A673 (cell line): ENCODE measurements around the gene CLEC3B. TPM values are rescaled to one million over a fixed set of nuclear protein-coding genes. Genes with fewer than 3 reads are reported as not detected.

ENCODE experiments used
- BruUV-seq: library from RNA; stranded (reverse); fragments of 400-500 nt; replicated peaks from 2 replicates; lab custom pipeline; 2021; lab: Mats Ljungman, UMichigan
- CTCF ChIA-PET: fragments of 300-600 bp; sonication (Branson Sonifier 250); formaldehyde crosslinking; loops from one replicate; lab custom pipeline; 2022; ENCODE audit warnings: antibody characterized with exemption; lab: Charles Lee
- POLR2A ChIA-PET: fragments of 300-600 bp; sonication (Branson Sonifier 250); formaldehyde crosslinking; loops from one replicate; lab custom pipeline; 2022; ENCODE audit warnings: antibody characterized with exemption; ENCODE audit not compliant: low non-redundant PET; lab: Charles Lee
- DNase-seq: peaks from one replicate; pipeline ENCODE4 v3.0.0-alpha.2; 2015; ENCODE audit warnings: low spot score
- H3K27ac ChIP-seq: fragments of 200-600 bp; sonication (generic); 2 replicates; pipeline ENCODE4 v1.5.1; 2016; ENCODE audit warnings: mixed run types, low read depth, mild to moderate bottlenecking, mixed read lengths, antibody characterized with exemption, low read length; ENCODE audit not compliant: poor library complexity, severe bottlenecking
- H3K27me3 ChIP-seq: fragments of 200-600 bp; sonication (generic); replicated peaks from 2 replicates; pipeline ENCODE4 v1.6.1; 2017; ENCODE audit warnings: mixed run types, low read depth, mild to moderate bottlenecking, mixed read lengths, antibody characterized with exemption, low read length; ENCODE audit not compliant: insufficient read depth, poor library complexity
- H3K36me3 ChIP-seq: fragments of 200-600 bp; sonication (generic); 2 replicates; pipeline ENCODE4 v1.6.1; 2016; ENCODE audit warnings: mixed run types, mild to moderate bottlenecking, mixed read lengths, antibody characterized with exemption, low read length; ENCODE audit not compliant: insufficient read depth, poor library complexity, severe bottlenecking
- H3K4me1 ChIP-seq: fragments of 200-600 bp; sonication (generic); 2 replicates; pipeline ENCODE4 v1.6.1; 2017; ENCODE audit warnings: mixed run types, mild to moderate bottlenecking, mixed read lengths, antibody characterized with exemption, low read length; ENCODE audit not compliant: insufficient read depth, poor library complexity, severe bottlenecking
- H3K4me3 ChIP-seq: fragments of 200-600 bp; sonication (generic); 2 replicates; pipeline ENCODE4 v1.5.1; 2016; ENCODE audit warnings: low read depth, mixed run types, mild to moderate bottlenecking, mixed read lengths, low read length; ENCODE audit not compliant: poor library complexity, severe bottlenecking
- H3K9me3 ChIP-seq: fragments of 200-600 bp; sonication (generic); 2 replicates; pipeline ENCODE4 v1.6.1; 2016; ENCODE audit warnings: mixed run types, low read depth, mild to moderate bottlenecking, mixed read lengths, antibody characterized with exemption, low read length; ENCODE audit not compliant: poor library complexity, severe bottlenecking
- EZH2 ChIP-seq: fragments of 200-600 bp; sonication (generic); IDR thresholded peaks from 2 replicates; pipeline ENCODE4 v1.6.1; 2017; ENCODE audit warnings: borderline replicate concordance, low read depth, mild to moderate bottlenecking, mixed read lengths, antibody characterized with exemption, low read length; ENCODE audit not compliant: poor library complexity, severe bottlenecking
- intact Hi-C: fragments of 100-400 bp; cut with micrococcal nuclease; formaldehyde crosslinking; loops from one replicate; pipeline ENCODE4 v1.10.0; 2022; ENCODE audit not compliant: unreplicated experiment
- total RNA-seq: library from RNA; stranded (reverse); gene quantifications from 2 replicates; pipeline ENCODE4 v1.2.3, GENCODE V29; 2021
- TF ChIP-seq, protein P1 (sequence below): fragments of 300-800, 200-600 bp; sonication (generic); conservative IDR thresholded peaks from 2 replicates; pipeline ENCODE4 v1.5.1; 2017; ENCODE audit warnings: low read depth, mild to moderate bottlenecking, antibody characterized with exemption, low read length, moderate library complexity, mixed read lengths

The CLEC3B gene
- total RNA-seq, 1 experiment from 2014 or later = 1.0 TPM

DNA sequence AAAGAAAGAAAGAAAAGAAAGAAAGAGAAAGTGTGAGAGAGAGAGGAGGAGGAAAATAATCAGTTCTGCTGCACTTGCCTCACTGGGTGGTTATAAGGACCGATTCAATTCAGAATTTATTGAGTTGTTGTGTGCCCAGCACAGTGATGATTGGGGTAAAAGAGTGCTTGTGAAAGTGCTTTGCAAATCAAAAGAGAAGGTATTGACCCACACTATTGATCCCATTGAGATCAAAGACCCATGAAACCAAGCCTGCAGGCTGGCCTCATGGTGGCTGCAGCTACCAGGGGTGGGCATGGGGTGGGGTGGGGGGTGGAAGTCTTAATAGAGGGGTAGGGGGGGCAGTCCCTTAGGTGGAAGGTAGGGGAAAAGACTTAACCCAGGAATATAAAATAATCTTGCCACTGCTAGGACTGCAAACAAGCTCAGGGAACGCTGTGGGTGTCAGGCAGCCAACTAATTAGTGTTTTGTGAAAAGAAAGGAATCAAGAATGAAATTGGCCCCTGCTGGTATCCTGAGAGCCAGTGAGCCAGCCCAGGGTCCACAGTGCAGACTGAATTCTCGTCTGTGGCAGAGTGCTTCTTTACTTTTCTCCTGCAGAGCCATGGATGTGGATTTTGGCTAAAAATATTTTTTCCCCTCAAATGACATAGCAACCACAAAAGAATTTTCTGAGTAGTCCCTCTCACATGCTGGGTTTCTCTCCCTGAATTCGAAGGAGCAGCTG lies 34.2 kb downstream of the CLEC3B start:
- BruUV-seq = no TSS peak
- H3K36me3 ChIP-seq = no peaks in the 10 kb centered on the region
- ChIA-PET CTCF (no interaction called here), POLR2A (no interaction called here)
- peak; percentile 10 for DNase-seq
- peaks cover 8% of the 10 kb centered on the region for H3K4me1 ChIP-seq
- H3K9me3 ChIP-seq = no peaks in the 10 kb centered on the region
- no peak overlapping the region for H3K27ac ChIP-seq
- no peaks in the 10 kb centered on the region for H3K27me3 ChIP-seq
- intact Hi-C loops = no loop called here
- no peak for TF ChIP-seq EZH2
- TF ChIP-seq, protein P1, sequence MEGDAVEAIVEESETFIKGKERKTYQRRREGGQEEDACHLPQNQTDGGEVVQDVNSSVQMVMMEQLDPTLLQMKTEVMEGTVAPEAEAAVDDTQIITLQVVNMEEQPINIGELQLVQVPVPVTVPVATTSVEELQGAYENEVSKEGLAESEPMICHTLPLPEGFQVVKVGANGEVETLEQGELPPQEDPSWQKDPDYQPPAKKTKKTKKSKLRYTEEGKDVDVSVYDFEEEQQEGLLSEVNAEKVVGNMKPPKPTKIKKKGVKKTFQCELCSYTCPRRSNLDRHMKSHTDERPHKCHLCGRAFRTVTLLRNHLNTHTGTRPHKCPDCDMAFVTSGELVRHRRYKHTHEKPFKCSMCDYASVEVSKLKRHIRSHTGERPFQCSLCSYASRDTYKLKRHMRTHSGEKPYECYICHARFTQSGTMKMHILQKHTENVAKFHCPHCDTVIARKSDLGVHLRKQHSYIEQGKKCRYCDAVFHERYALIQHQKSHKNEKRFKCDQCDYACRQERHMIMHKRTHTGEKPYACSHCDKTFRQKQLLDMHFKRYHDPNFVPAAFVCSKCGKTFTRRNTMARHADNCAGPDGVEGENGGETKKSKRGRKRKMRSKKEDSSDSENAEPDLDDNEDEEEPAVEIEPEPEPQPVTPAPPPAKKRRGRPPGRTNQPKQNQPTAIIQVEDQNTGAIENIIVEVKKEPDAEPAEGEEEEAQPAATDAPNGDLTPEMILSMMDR = no peak
- no peak overlapping the region for H3K4me3 ChIP-seq

DNA sequence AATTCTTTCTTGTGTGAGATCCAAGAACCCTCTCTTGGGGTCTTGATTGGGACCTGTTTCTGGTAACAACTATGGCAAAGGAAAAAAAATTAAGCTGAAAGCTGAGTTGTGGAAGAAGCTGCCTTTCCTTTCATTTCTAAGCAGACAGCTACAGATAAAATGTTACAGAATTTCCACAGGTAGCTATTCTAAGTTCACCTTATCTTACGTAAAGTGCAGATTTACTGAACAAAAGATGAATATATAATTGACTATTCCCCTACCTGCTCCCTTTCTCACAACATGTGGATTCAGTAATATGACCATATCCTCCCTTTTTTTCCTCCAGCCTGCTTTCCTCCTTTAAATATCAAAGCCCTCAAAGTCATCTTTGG lies 36.6 kb downstream of the CLEC3B start:
- Histone ChIP-seq H3K4me3 (no peak overlapping the region), H3K9me3 (no peaks in the 10 kb centered on the region), H3K27me3 (no peaks in the 10 kb centered on the region), H3K4me1 (no peaks in the 10 kb centered on the region), H3K27ac (no peak overlapping the region), H3K36me3 (no peaks in the 10 kb centered on the region)
- TF ChIP-seq, protein P1 = no peak
- TF ChIP-seq EZH2 = no peak
- CTCF ChIA-PET = no interaction called here
- intact Hi-C loops = no loop called here
- no peak for DNase-seq
- POLR2A ChIA-PET = no interaction called here
- no TSS peak for BruUV-seq

DNA sequence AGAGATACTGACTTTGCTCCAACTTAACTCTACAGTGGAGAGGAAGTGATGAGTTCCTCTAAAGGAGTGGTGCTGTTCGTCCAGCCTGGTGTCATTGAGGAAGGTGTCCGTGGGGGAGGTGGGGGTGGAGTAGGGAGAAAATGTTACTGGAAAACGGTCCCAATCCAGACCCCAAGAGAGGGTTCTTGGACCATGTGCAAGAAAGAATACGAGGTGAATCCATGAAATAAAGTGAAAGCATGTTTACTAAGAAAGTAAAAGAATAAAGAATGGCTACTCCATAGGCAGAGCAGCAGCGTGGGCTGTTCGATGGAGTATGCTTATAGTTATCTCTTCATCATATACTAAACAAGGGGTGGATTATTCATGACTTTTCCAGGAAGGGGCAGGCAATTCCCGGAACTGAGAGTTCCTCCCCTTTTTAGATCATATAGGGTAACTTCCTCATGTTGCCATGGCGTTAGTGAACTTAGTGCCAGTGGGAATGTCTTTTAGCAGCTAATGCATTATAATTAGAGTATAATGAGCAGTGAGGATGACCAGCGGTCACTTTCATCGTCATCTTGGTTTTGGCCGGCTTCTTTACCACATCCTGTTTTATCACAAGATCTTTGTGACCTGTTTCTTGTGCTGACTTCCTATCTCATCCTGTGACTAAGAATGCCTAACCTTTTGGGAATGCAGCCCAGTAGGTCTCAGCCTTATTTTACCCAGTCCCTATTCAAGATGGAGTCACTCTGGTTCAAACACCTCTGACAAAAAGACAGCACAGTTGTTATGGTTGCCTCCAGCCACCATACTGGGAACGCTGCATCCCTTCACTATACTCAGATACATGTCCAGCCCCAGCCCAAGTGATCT lies 38.6 kb downstream of the CLEC3B start:
- Histone ChIP-seq H3K4me1 (no peaks in the 10 kb centered on the region), H3K4me3 (no peak overlapping the region), H3K9me3 (no peaks in the 10 kb centered on the region), H3K27ac (no peak overlapping the region), H3K27me3 (no peaks in the 10 kb centered on the region), H3K36me3 (no peaks in the 10 kb centered on the region)
- intact Hi-C loops = no loop called here
- DNase-seq = no peak
- BruUV-seq = no TSS peak
- ChIA-PET POLR2A (no interaction called here), CTCF (no interaction called here)
- TF ChIP-seq EZH2 = no peak
- TF ChIP-seq, protein P1 = no peak
